Cardiac ventricle fibroblast (primary cell): ENCODE data around the gene MBNL3. TPM values are rescaled to one million over a fixed set of nuclear protein-coding genes. Genes with fewer than 3 reads are reported as not detected.

Experiments
- total RNA-seq: library from RNA; depleted of rRNA; stranded (reverse); fragments of >200 nt; gene quantifications from 2 replicates; pipeline ENCODE4 v1.2.3, GENCODE V29; 2015

MBNL3 gene, protein sequence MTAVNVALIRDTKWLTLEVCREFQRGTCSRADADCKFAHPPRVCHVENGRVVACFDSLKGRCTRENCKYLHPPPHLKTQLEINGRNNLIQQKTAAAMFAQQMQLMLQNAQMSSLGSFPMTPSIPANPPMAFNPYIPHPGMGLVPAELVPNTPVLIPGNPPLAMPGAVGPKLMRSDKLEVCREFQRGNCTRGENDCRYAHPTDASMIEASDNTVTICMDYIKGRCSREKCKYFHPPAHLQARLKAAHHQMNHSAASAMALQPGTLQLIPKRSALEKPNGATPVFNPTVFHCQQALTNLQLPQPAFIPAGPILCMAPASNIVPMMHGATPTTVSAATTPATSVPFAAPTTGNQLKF
- total RNA-seq, result 3.7 and 4.2 TPM in 2 replicates

DNA sequence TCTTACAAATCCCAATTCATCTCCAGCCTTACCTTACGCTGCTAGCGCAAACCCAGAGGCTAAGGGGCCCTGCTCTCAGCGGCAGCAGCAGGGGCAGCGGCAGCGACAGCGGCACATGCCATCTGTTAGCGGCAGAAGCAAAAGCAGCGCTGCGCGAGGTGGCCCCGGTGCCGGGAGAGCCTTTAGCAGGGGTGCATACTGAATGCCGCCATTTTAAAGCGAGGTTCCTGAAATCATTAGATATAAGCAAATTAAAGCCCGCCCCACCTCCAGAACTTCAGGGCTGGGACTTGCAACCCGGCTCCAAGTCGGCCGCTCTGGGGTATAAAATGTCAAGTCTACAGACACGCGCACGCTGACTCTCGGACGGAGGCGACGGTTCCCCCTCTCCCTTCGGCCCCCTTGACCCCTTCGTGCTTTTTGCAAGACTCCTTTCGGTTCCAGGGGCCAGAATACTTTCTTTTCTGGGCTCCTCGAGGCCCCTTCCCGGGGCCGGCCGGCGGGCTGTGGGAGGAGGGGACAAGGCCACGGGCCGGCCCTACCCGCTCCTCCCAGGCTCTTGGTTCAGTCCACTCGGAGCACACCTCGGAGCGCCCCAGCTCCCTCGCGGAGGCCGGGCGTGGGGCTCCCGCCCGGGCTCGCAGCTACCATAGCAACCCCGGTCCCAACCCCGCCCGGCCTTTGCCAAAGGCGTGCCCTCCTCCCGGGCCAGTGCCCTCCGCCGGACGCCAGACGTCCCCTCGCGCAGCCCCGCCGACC is at the start of gene MBNL3:
Gene MBNL3 (minus strand): TSS at position 220 of the 759 bp plus-strand sequence. CDS start 49,427 bp downstream, outside the sequence.

